GM06990 (cell line): Measurements from ENCODE around the gene SLC35C1.

Source experiments
- DNase-seq: peaks from one replicate; pipeline ENCODE4 v3.0.0-alpha.2; 2011; ENCODE audit not compliant: insufficient read length; ENCODE audit errors: extremely low read depth
- H3K27me3 ChIP-seq: replicated peaks from 2 replicates; pipeline ENCODE4 v1.6.0; 2011; ENCODE audit warnings: low read length; ENCODE audit not compliant: control insufficient read depth, insufficient read depth
- H3K36me3 ChIP-seq: 2 replicates; pipeline ENCODE4 v1.5.1; 2011; ENCODE audit warnings: low read length; ENCODE audit not compliant: control insufficient read depth, insufficient read depth
- H3K4me3 ChIP-seq: replicated peaks from 2 replicates; pipeline ENCODE4 v1.5.1; 2011; ENCODE audit warnings: low read depth, mild to moderate bottlenecking, control low read depth, low read length
- TF ChIP-seq, protein P1 (sequence below): IDR thresholded peaks from 2 replicates; pipeline ENCODE4 v1.5.1; 2011; ENCODE audit warnings: low read length, control low read depth, mild to moderate bottlenecking, inconsistent platforms; ENCODE audit not compliant: insufficient read depth, poor library complexity, severe bottlenecking

Gene SLC35C1

DNA sequence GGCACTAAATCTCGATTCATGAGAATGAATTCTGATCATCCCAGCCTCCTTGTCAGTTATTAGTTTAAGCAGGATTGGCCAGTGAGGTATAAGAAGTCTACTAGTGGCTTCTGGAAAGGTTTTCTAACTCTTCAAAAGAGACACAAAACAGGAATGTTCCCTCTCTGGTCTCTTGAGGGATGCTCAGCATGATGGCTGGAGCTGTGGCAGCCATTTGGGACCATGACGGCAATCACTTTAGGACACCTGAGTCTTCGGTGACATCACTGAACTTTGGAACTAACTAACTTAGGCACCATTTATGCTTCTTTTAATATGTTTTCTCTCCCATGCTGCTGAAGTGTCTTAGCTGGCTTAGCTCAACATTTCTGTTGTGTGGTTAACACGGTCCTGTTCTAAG lies 22.2 kb downstream of the SLC35C1 start:
- Histone ChIP-seq H3K27me3 (peaks cover 2% of the 10 kb centered on the region), H3K4me3 (no peak overlapping the region), H3K36me3 (no peaks in the 10 kb centered on the region)
- TF ChIP-seq, protein P1, sequence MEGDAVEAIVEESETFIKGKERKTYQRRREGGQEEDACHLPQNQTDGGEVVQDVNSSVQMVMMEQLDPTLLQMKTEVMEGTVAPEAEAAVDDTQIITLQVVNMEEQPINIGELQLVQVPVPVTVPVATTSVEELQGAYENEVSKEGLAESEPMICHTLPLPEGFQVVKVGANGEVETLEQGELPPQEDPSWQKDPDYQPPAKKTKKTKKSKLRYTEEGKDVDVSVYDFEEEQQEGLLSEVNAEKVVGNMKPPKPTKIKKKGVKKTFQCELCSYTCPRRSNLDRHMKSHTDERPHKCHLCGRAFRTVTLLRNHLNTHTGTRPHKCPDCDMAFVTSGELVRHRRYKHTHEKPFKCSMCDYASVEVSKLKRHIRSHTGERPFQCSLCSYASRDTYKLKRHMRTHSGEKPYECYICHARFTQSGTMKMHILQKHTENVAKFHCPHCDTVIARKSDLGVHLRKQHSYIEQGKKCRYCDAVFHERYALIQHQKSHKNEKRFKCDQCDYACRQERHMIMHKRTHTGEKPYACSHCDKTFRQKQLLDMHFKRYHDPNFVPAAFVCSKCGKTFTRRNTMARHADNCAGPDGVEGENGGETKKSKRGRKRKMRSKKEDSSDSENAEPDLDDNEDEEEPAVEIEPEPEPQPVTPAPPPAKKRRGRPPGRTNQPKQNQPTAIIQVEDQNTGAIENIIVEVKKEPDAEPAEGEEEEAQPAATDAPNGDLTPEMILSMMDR: no peak
- DNase-seq: no peak

DNA sequence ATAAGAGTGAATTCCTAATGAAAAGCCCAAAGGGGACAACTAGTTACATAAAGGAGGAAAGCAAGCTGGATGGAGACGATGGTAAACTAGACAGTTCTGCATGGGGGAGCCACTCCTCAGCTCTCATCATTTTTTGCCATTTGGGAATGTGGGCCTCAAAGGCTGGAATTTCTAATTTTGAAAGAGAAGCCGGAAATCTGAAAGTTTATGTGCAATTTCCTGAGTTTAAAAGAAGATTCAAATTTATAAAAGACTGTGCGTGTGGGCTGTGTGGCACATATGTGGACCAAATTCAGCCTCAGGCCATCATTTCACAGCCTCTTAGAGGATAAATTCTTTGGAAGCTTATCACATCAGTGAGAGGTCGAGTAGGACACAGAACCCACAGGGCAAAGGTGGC lies 24.0 kb downstream of the SLC35C1 start:
- Histone ChIP-seq H3K36me3 (no peaks in the 10 kb centered on the region), H3K27me3 (peaks cover 2% of the 10 kb centered on the region), H3K4me3 (no peak overlapping the region)
- no peak for DNase-seq
- TF ChIP-seq, protein P1: no peak

DNA sequence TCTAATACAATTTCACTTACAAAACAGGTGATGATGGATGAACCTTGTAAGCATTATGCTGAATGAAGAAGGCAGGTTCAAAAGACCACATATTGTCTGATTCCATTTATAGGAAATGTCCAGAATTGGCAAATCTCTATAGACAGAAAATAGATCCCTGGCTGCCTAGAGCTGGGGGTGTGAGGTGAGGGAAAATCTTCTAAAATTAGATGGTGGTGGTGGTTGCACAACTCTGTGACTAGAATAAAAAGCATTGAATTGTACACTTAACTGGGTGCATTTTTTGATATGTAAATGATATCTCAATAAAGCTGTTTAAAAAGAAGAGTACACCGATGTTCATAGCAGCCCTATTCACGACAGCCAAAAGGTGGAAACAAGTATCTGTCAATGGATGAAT lies 25.6 kb downstream of the SLC35C1 start:
- Histone ChIP-seq H3K4me3 (no peak overlapping the region), H3K36me3 (no peaks in the 10 kb centered on the region), H3K27me3 (peaks cover 2% of the 10 kb centered on the region)
- TF ChIP-seq, protein P1: no peak
- no peak for DNase-seq

DNA sequence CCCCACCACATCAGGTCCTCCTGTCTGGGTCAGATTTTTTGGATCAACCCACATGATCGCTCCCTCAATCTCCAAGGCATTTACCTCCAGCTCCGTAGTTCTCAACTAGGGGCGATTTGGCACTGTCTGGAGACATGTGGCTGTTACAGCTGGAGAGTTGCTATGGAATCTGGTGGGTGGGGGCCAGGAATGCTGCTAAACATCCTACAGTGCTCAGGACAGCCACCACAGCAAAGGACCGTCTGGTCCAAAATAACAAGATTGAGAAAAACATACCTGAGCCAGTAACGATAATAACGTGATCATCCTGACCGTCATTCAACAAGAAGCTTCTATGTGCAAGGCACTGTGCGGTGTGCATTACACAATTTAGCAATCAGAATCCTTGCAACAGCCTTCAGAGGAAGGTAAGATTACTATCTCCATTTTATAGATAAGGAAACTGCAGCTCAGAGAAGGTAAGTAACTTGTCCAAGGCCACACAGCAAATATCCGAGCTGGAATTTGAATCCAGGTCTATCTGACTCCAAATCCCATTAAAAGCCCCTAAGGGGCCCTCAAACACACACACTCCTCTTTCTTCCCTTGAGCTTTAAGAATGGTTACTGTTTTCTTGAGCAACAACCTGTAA lies 28.0 kb downstream of the SLC35C1 start:
- no peak overlapping the region for H3K4me3 ChIP-seq
- H3K36me3 ChIP-seq: no peaks in the 10 kb centered on the region
- TF ChIP-seq, protein P1: no peak
- peaks cover 2% of the 10 kb centered on the region for H3K27me3 ChIP-seq
- DNase-seq: no peak

DNA sequence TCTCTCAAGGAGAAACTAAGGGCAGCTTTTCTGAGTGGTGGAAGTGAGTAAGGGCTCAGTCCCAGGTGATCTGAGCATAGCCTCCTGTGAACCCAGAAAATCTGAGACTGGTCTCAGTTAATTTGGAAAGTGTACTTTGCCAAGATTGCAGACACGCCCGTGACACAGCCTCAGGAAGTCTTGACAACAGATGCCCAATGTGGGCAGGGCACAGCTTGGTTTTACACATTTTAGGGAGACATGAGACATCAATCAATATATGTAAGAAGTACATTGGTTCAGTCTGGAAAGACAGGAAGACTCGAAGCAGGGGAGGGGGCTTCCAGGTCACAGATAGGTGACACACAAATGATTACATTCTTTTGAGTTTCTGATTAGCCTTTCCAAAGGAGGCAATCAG lies 28.8 kb downstream of the SLC35C1 start:
- no peak for DNase-seq
- Histone ChIP-seq H3K27me3 (peaks cover 2% of the 10 kb centered on the region; the same call in 1 of the 2 replicates), H3K36me3 (no peaks in the 10 kb centered on the region), H3K4me3 (no peak overlapping the region)
- TF ChIP-seq, protein P1: no peak

DNA sequence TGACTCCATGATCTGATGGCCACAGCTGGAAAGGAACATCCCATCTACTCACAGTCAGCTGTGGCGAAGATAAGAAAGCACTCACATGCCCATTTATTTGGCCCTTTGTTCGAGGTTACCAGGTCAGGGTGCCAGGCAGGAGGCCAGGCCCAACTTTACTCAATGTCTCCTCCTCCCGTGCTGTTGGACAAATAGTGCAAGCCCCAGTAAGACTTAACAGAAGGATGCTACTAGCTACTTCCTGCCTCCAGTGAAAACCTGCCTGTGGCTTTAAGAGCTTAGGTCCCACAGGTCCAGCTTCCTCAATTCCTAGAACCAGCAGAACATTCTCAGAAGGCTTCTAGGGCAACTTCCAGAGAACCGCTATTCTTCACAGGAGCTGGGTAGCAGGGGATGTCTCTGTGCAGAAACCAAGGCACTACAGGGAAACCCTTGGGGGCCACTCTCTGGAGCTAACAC lies 29.4 kb downstream of the SLC35C1 start:
- DNase-seq: no peak
- Histone ChIP-seq H3K27me3 (peaks cover 2% of the 10 kb centered on the region; the same call in 1 of the 2 replicates), H3K36me3 (no peaks in the 10 kb centered on the region), H3K4me3 (no peak overlapping the region)
- TF ChIP-seq, protein P1: no peak
